Neural cell (in vitro differentiated cells): ENCODE measurements around the gene CDK6.

Source experiments
- CTCF ChIP-seq: fragments of 450-650 bp; IDR thresholded peaks from 2 replicates; pipeline ENCODE4 v1.5.1; 2014; ENCODE audit warnings: antibody characterized with exemption, mild to moderate bottlenecking, moderate library complexity; ENCODE audit not compliant: poor library complexity, severe bottlenecking
- EZH2 ChIP-seq: fragments of 200-600, 300-800 bp; shearing (Covaris generic), sonication (generic); IDR thresholded peaks from 2 replicates; pipeline ENCODE4 v1.6.1; 2014; ENCODE audit warnings: antibody characterized with exemption, low read length, borderline replicate concordance, mild to moderate bottlenecking; ENCODE audit not compliant: insufficient read depth, poor library complexity, severe bottlenecking
- MXI1 ChIP-seq: fragments of 450-650 bp; conservative IDR thresholded peaks from 2 replicates; pipeline ENCODE4 v1.6.1; 2014; ENCODE audit warnings: antibody characterized with exemption, mild to moderate bottlenecking; ENCODE audit not compliant: poor library complexity, severe bottlenecking
- POLR2AphosphoS5 ChIP-seq: IDR thresholded peaks from 2 replicates; pipeline ENCODE4 v1.6.1; 2012
- RAD21 ChIP-seq: fragments of 450-650 bp; conservative IDR thresholded peaks from 2 replicates; pipeline ENCODE4 v1.6.1; 2014; ENCODE audit warnings: antibody characterized with exemption, mild to moderate bottlenecking, moderate library complexity
- REST ChIP-seq: IDR thresholded peaks from 2 replicates; pipeline ENCODE4 v1.6.1; 2012; ENCODE audit warnings: borderline replicate concordance
- SMC3 ChIP-seq: fragments of 450-650 bp; conservative IDR thresholded peaks from 2 replicates; pipeline ENCODE4 v1.6.1; 2014; ENCODE audit warnings: antibody characterized with exemption, mild to moderate bottlenecking, moderate library complexity; ENCODE audit not compliant: poor library complexity
- TAF1 ChIP-seq: IDR thresholded peaks from 2 replicates; pipeline ENCODE4 v1.6.1; 2012; ENCODE audit warnings: low read depth

- no peak for TF ChIP-seq CTCF
- no peak for TF ChIP-seq POLR2AphosphoS5
- no peak for TF ChIP-seq REST
- TF ChIP-seq EZH2, result no peak
- no peak for TF ChIP-seq SMC3
- TF ChIP-seq MXI1, result no peak
- TF ChIP-seq RAD21, result no peak
- no peak for TF ChIP-seq TAF1
These were observed 130.5 kb downstream of the CDK6 start for GRCh38 chr7:92705831-92706230.
